HepG2 (cell line): ENCODE results near the gene AVPR2. TPM values are rescaled to one million over a fixed set of nuclear protein-coding genes. Genes with fewer than 3 reads are reported as not detected.

Source experiments
- IKZF1 ChIP-seq: fragments of 450-650 bp; IDR thresholded peaks from 2 replicates; pipeline ENCODE4 v1.7.1; 2016
- JDP2 ChIP-seq: sonication (generic); formaldehyde crosslinking; IDR thresholded peaks from 2 replicates; pipeline ENCODE4 v1.8.1; 2022; ENCODE audit warnings: missing genetic modification reagents, borderline replicate concordance
- KLF11 ChIP-seq: IDR thresholded peaks from 2 replicates; pipeline ENCODE4 v1.6.1; 2016; ENCODE audit warnings: missing compliant biosample characterization
- MED1 ChIP-seq: sonication (generic); formaldehyde crosslinking; IDR thresholded peaks from 2 replicates; pipeline ENCODE4 v1.4.0; 2020; ENCODE audit warnings: missing genetic modification reagents
- NFKBIZ ChIP-seq: IDR thresholded peaks from 2 replicates; pipeline ENCODE4 v1.6.1; 2018; ENCODE audit warnings: missing genetic modification reagents, missing compliant biosample characterization
- PPARG ChIP-seq: conservative IDR thresholded peaks from 2 replicates; pipeline ENCODE4 v1.6.1; 2016; ENCODE audit warnings: missing biosample characterization, missing genetic modification reagents
- RXRB ChIP-seq: IDR thresholded peaks from 2 replicates; pipeline ENCODE4 v1.6.1; 2016; ENCODE audit warnings: borderline replicate concordance, missing genetic modification reagents, missing compliant biosample characterization
- TARDBP ChIP-seq: sonication (generic); formaldehyde crosslinking; IDR thresholded peaks from 2 replicates; pipeline ENCODE4 v1.8.0; 2022; ENCODE audit warnings: mild to moderate bottlenecking, missing genetic modification reagents
- TMF1 ChIP-seq: sonication (generic); formaldehyde crosslinking; IDR thresholded peaks from 2 replicates; pipeline ENCODE4 v1.8.1; 2022; ENCODE audit warnings: low read depth, missing genetic modification reagents
- YY1 ChIP-seq: IDR thresholded peaks from 2 replicates; pipeline ENCODE4 v1.6.1; 2011; ENCODE audit warnings: low read length, low read depth, moderate library complexity, mild to moderate bottlenecking; ENCODE audit not compliant: insufficient read depth, insufficient replicate concordance
- ZC3H13 ChIP-seq: sonication (generic); formaldehyde crosslinking; IDR thresholded peaks from 2 replicates; pipeline ENCODE4 v1.8.1; 2023; ENCODE audit warnings: mild to moderate bottlenecking, missing genetic modification reagents, moderate library complexity
- ZKSCAN5 ChIP-seq: sonication (generic); formaldehyde crosslinking; IDR thresholded peaks from 2 replicates; pipeline ENCODE4 v1.5.1; 2020; ENCODE audit warnings: mild to moderate bottlenecking, missing genetic modification reagents
- ZNF10 ChIP-seq: sonication (generic); formaldehyde crosslinking; IDR thresholded peaks from 2 replicates; pipeline ENCODE4 v1.4.0; 2020; ENCODE audit warnings: mild to moderate bottlenecking, low read depth, missing genetic modification reagents, borderline replicate concordance
- ZNF720 ChIP-seq: sonication (generic); formaldehyde crosslinking; IDR thresholded peaks from 2 replicates; pipeline ENCODE4 v1.4.0; 2020; ENCODE audit warnings: missing genetic modification reagents
- ZNF766 ChIP-seq: sonication (generic); formaldehyde crosslinking; IDR thresholded peaks from 2 replicates; pipeline ENCODE4 v1.5.0; 2020; ENCODE audit warnings: missing genetic modification reagents, borderline replicate concordance
- ZNF850 ChIP-seq: sonication (generic); formaldehyde crosslinking; conservative IDR thresholded peaks from 2 replicates; pipeline ENCODE4 v1.9.0; 2021; ENCODE audit warnings: mild to moderate bottlenecking, missing genetic modification reagents
- ZNF891 ChIP-seq: sonication (generic); formaldehyde crosslinking; IDR thresholded peaks from 2 replicates; pipeline ENCODE4 v1.5.0; 2020; ENCODE audit warnings: mild to moderate bottlenecking, missing genetic modification reagents
- polyA plus RNA-seq, 8 experiments: library from polyadenylated mRNA; depleted of rRNA in 3 of 8; stranded (reverse) in 7 of 8; unstranded in 1 of 8; fragments of >200 nt; fragmentation: Illumina TruSeq in 4 of 8; extraction: Trizol in 4 of 8; gene quantifications; 2 replicates each; pipeline versions ENCODE4 v1.2.1 to v1.2.3, GENCODE V29; 2011 to 2016; ENCODE audit warnings: low read depth in 4 of 8, missing spikeins in 1 of 8, mixed read lengths in 1 of 8; ENCODE audit not compliant: insufficient read depth in 1 of 8
- total RNA-seq, 5 experiments: library from RNA; depleted of rRNA; stranded (reverse); fragments of >200 nt; fragmentation: Illumina TruSeq; extraction: Trizol; gene quantifications; 2 replicates each; pipeline ENCODE4 v1.2.3, GENCODE V29; 2016; ENCODE audit warnings: low read depth in 1 of 5
- TF ChIP-seq, protein P1 (sequence below): sonication (generic); formaldehyde crosslinking; IDR thresholded peaks from 2 replicates; pipeline ENCODE4 v1.5.1; 2020; ENCODE audit warnings: missing genetic modification reagents, mild to moderate bottlenecking, borderline replicate concordance
- TF ChIP-seq, protein P2 (sequence below): sonication (generic); formaldehyde crosslinking; conservative IDR thresholded peaks from 2 replicates; pipeline ENCODE4 v1.8.1; 2023; ENCODE audit warnings: missing genetic modification reagents
- TF ChIP-seq, protein P3 (sequence below): sonication (generic); formaldehyde crosslinking; IDR thresholded peaks from 2 replicates; pipeline ENCODE4 v1.5.0; 2020; ENCODE audit warnings: mild to moderate bottlenecking, missing genetic modification reagents, borderline replicate concordance

The AVPR2 gene
- total and polyA plus RNA-seq, 2 of the 13 experiments (the other 11 are each of a cell fraction or from before 2014, with no cell fraction given) = not detected

GRCh38 chrX:153947009-153947769, 42.7 kb downstream of the AVPR2 start (continued):
- TF ChIP-seq, protein P1, sequence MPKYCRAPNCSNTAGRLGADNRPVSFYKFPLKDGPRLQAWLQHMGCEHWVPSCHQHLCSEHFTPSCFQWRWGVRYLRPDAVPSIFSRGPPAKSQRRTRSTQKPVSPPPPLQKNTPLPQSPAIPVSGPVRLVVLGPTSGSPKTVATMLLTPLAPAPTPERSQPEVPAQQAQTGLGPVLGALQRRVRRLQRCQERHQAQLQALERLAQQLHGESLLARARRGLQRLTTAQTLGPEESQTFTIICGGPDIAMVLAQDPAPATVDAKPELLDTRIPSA (CRISPR knock-in tag) = no peak
- no peak for TF ChIP-seq ZNF10
- no peak for TF ChIP-seq ZNF891 (CRISPR knock-in tag)
- no peak for TF ChIP-seq ZKSCAN5
- TF ChIP-seq ZNF850 (CRISPR knock-in tag) = no peak
- TF ChIP-seq ZNF766 (CRISPR knock-in tag) = no peak
- TF ChIP-seq ZC3H13 (CRISPR knock-in tag) = no peak
- TF ChIP-seq IKZF1 = no peak
- peak; percentile 50; the same call in 1 of the 2 replicates for TF ChIP-seq RXRB (CRISPR knock-in tag)
- TF ChIP-seq KLF11 (CRISPR knock-in tag) = no peak
- no peak for TF ChIP-seq ZNF720 (CRISPR knock-in tag)
- peak; percentile 61; the same call in 1 of the 2 replicates for TF ChIP-seq PPARG (CRISPR knock-in tag)
- TF ChIP-seq TARDBP (CRISPR knock-in tag) = no peak
- TF ChIP-seq JDP2 (CRISPR knock-in tag) = no peak
- TF ChIP-seq, protein P2, sequence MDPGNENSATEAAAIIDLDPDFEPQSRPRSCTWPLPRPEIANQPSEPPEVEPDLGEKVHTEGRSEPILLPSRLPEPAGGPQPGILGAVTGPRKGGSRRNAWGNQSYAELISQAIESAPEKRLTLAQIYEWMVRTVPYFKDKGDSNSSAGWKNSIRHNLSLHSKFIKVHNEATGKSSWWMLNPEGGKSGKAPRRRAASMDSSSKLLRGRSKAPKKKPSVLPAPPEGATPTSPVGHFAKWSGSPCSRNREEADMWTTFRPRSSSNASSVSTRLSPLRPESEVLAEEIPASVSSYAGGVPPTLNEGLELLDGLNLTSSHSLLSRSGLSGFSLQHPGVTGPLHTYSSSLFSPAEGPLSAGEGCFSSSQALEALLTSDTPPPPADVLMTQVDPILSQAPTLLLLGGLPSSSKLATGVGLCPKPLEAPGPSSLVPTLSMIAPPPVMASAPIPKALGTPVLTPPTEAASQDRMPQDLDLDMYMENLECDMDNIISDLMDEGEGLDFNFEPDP (CRISPR knock-in tag) = no peak
- no peak for TF ChIP-seq NFKBIZ
- peak; percentile 74; the same call in 1 of the 2 replicates for TF ChIP-seq MED1 (CRISPR knock-in tag)
- peak; percentile 36 for TF ChIP-seq YY1
- TF ChIP-seq TMF1 = no peak
- TF ChIP-seq, protein P3, sequence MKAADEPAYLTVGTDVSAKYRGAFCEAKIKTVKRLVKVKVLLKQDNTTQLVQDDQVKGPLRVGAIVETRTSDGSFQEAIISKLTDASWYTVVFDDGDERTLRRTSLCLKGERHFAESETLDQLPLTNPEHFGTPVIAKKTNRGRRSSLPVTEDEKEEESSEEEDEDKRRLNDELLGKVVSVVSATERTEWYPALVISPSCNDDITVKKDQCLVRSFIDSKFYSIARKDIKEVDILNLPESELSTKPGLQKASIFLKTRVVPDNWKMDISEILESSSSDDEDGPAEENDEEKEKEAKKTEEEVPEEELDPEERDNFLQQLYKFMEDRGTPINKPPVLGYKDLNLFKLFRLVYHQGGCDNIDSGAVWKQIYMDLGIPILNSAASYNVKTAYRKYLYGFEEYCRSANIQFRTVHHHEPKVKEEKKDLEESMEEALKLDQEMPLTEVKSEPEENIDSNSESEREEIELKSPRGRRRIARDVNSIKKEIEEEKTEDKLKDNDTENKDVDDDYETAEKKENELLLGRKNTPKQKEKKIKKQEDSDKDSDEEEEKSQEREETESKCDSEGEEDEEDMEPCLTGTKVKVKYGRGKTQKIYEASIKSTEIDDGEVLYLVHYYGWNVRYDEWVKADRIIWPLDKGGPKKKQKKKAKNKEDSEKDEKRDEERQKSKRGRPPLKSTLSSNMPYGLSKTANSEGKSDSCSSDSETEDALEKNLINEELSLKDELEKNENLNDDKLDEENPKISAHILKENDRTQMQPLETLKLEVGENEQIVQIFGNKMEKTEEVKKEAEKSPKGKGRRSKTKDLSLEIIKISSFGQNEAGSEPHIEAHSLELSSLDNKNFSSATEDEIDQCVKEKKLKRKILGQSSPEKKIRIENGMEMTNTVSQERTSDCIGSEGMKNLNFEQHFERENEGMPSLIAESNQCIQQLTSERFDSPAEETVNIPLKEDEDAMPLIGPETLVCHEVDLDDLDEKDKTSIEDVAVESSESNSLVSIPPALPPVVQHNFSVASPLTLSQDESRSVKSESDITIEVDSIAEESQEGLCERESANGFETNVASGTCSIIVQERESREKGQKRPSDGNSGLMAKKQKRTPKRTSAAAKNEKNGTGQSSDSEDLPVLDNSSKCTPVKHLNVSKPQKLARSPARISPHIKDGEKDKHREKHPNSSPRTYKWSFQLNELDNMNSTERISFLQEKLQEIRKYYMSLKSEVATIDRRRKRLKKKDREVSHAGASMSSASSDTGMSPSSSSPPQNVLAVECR (CRISPR knock-in tag) = peak; percentile 31; the same call in 1 of the 2 replicates
